Measurements from ENCODE around the gene DPH5.

- TF ChIP-seq, protein P1, sequence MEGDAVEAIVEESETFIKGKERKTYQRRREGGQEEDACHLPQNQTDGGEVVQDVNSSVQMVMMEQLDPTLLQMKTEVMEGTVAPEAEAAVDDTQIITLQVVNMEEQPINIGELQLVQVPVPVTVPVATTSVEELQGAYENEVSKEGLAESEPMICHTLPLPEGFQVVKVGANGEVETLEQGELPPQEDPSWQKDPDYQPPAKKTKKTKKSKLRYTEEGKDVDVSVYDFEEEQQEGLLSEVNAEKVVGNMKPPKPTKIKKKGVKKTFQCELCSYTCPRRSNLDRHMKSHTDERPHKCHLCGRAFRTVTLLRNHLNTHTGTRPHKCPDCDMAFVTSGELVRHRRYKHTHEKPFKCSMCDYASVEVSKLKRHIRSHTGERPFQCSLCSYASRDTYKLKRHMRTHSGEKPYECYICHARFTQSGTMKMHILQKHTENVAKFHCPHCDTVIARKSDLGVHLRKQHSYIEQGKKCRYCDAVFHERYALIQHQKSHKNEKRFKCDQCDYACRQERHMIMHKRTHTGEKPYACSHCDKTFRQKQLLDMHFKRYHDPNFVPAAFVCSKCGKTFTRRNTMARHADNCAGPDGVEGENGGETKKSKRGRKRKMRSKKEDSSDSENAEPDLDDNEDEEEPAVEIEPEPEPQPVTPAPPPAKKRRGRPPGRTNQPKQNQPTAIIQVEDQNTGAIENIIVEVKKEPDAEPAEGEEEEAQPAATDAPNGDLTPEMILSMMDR (IDR thresholded peaks at IDR 0.05): no peak
- TF ChIP-seq POLR2A (IDR thresholded peaks at IDR 0.05): no peak
Measured at GRCh38 chr1:100968621-100969020, 57.0 kb downstream of the DPH5 start.
